ENCODE data around the gene OAT. TPM values are rescaled to one million over a fixed set of nuclear protein-coding genes. Genes with fewer than 3 reads are reported as not detected.
"Not testable (repeated sequence)": the region's sequence is repeated elsewhere in the genome, so short reads cannot be mapped to it uniquely, and the experiment has no call there.

OAT gene
- total and polyA plus RNA-seq, 10 of the 15 experiments (the other 5 are each of a cell fraction or from before 2014, with no cell fraction given) = 1.2 to 9.8 (median 1.6) TPM

DNA sequence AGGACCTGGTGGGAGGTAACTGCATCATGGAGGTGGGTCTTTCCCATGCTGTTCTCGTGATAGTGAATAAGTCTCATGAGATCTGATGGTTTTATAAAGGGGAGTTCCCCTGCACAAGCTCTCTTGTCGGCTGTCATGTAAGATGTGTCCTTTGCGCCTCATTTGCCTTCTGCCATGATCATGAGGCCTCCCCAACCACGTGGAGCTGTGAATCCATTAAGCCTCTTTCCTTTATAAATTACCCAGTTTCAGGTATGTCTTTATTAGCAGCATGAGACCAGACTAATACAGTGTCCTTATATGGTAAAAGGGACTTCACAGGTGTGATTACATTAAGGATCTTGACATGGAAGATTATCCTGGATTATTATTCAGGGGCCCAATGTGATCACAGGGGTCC is 49.2 kb downstream of the OAT start:
- H3K79me2 ChIP-seq (ENCODE audit: control insufficient read depth, insufficient read depth, low read length); H3K9ac ChIP-seq (ENCODE audit: control insufficient read depth, insufficient read depth, low read length); H3K9me3 ChIP-seq (replicated peaks; ENCODE audit: control insufficient read depth, insufficient read depth, low read length); H3K4me2 ChIP-seq (ENCODE audit: control insufficient read depth, insufficient read depth); FAIRE-seq; CTCF ChIA-PET; H3K36me3 ChIP-seq (ENCODE audit: control insufficient read depth in 2 of 2, insufficient read depth in 2 of 2, low read length in 1 of 2); BruUV-seq (replicated peaks); POLR2A ChIA-PET; ATAC-seq; DNase-seq (ENCODE audit: low read depth, low spot score); H3K4me3 ChIP-seq; H3K27me3 ChIP-seq (replicated peaks in 1 of 2; ENCODE audit: control insufficient read depth in 2 of 2, insufficient read depth in 2 of 2, low read length in 1 of 2); intact Hi-C loops (cut with micrococcal nuclease; ENCODE audit: unreplicated experiment); in situ Hi-C loops (cut with MboI); H3K27ac ChIP-seq (ENCODE audit: control insufficient read depth, insufficient read depth); H3K4me1 ChIP-seq (ENCODE audit: control insufficient read depth, insufficient read depth, low read length); H4K20me1 ChIP-seq (ENCODE audit: control insufficient read depth, insufficient read depth); H2AFZ ChIP-seq (ENCODE audit: control insufficient read depth, low read depth, low read length): not testable (repeated sequence)
- 0% methylated on average over 4 of the region's 4 CpGs for WGBS (ENCODE audit: insufficient coverage, insufficient replicate concordance, low lambda C conversion rate, missing lambda C conversion rate)
- TF ChIP-seq, protein P1, sequence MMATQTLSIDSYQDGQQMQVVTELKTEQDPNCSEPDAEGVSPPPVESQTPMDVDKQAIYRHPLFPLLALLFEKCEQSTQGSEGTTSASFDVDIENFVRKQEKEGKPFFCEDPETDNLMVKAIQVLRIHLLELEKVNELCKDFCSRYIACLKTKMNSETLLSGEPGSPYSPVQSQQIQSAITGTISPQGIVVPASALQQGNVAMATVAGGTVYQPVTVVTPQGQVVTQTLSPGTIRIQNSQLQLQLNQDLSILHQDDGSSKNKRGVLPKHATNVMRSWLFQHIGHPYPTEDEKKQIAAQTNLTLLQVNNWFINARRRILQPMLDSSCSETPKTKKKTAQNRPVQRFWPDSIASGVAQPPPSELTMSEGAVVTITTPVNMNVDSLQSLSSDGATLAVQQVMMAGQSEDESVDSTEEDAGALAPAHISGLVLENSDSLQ (IDR thresholded peaks at IDR 0.05) = peak; percentile 18; the same call in 1 of the 2 replicates
- TF ChIP-seq RAD51 (IDR thresholded peaks at IDR 0.05) = peak; percentile 58; the same call in 1 of the 2 replicates
- TF ChIP-seq, protein P2, sequence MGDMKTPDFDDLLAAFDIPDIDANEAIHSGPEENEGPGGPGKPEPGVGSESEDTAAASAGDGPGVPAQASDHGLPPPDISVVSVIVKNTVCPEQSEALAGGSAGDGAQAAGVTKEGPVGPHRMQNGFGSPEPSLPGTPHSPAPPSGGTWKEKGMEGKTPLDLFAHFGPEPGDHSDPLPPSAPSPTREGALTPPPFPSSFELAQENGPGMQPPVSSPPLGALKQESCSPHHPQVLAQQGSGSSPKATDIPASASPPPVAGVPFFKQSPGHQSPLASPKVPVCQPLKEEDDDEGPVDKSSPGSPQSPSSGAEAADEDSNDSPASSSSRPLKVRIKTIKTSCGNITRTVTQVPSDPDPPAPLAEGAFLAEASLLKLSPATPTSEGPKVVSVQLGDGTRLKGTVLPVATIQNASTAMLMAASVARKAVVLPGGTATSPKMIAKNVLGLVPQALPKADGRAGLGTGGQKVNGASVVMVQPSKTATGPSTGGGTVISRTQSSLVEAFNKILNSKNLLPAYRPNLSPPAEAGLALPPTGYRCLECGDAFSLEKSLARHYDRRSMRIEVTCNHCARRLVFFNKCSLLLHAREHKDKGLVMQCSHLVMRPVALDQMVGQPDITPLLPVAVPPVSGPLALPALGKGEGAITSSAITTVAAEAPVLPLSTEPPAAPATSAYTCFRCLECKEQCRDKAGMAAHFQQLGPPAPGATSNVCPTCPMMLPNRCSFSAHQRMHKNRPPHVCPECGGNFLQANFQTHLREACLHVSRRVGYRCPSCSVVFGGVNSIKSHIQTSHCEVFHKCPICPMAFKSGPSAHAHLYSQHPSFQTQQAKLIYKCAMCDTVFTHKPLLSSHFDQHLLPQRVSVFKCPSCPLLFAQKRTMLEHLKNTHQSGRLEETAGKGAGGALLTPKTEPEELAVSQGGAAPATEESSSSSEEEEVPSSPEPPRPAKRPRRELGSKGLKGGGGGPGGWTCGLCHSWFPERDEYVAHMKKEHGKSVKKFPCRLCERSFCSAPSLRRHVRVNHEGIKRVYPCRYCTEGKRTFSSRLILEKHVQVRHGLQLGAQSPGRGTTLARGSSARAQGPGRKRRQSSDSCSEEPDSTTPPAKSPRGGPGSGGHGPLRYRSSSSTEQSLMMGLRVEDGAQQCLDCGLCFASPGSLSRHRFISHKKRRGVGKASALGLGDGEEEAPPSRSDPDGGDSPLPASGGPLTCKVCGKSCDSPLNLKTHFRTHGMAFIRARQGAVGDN (IDR thresholded peaks at IDR 0.05) = peak; percentile 53; the same call in 1 of the 2 replicates
- RAD21 ChIA-PET (ENCODE audit: unreplicated experiment) = interaction anchor here (0.6 kb wide), 1 partner anchor 19 kb away, joined by 3 read pairs; no protein-coding TSS in a partner anchor
- SMC1A ChIA-PET (ENCODE audit: uncharacterized antibody, unreplicated experiment) = interaction anchor here (2.0 kb wide), 1 partner anchor 14 kb away, joined by 6 read pairs; no protein-coding TSS in a partner anchor

All from GM12878 (cell line).